GM18873 (cell line): Measurements from ENCODE around the gene KDM3A.

Experiments
- ATAC-seq: cut with Tn5 transposase; IDR thresholded peaks from one replicate; pipeline ENCODE4 v1.9.1; 2021; ENCODE audit warnings: mild to moderate bottlenecking, moderate library complexity, moderate number of reproducible peaks; ENCODE audit not compliant: unreplicated experiment, low FRiP score

Gene KDM3A

GRCh38 chr2:86513948-86514660 is 72.9 kb downstream of the KDM3A start:
- ATAC-seq: no peak

- ATAC-seq: no peak
Measured at GRCh38 chr2:86518481-86518880, 77.3 kb downstream of the KDM3A start.

DNA sequence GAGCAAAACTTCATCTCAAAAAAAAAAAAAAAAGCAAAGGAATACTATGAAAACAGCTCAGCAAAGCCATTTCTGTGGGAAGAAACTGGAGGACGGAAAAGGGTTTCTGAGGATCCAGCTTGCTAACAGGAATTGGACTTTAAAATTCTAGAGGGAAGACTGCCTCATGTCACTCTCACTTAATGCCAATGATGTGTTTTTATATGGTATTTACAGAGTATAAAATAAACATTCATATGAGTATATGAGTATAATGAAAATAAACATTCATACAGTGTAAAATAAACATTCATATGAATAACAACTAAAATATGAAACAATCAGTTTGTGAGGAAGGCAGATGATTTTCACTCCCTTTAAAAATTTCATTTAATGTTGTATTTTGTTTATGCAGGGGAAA is 78.2 kb downstream of the KDM3A start:
- no peak for ATAC-seq

GRCh38 chr2:86520153-86520552 is 79.0 kb downstream of the KDM3A start:
- no peak for ATAC-seq

GRCh38 chr2:86521922-86522321 is 80.8 kb downstream of the KDM3A start:
- no peak for ATAC-seq

DNA sequence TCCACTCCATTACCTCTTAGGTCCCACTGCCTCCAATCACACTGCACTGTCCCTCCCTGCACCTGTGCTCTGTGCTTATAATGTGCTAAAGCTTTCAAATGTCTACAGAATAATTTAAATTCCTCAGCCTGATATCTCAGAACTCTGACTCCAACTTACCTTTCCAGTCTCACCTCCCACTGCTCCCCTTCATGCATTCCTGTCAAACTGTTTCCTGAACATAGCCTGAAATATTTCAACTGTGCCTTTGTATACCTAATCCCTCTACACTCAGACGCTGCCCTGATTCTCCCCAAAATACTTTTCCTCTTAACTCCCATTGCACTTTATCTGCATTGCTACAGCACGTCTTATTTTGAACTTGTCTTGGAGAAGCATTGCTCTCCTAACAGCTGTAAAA is 81.5 kb downstream of the KDM3A start:
- no peak for ATAC-seq

DNA sequence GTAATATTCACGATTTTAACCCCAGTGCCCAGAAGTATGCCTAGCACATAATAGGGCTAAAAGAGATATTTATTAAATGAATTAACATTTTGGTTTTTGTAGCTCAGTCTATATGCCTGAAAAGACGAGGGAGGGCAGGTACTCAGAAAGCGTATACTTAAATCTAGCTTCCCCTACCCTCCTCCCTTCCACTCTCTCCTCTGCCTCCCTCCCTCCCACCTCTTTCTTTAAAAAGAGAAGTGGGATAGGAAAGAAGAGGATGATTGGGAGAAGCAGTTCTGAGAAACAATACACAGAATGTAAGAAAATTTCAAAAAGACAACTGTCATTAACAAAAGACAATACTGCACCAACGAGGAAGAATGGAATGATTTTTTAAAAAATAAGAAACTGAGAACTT is 82.3 kb downstream of the KDM3A start:
- ATAC-seq: no peak

- ATAC-seq: no peak
Measured at GRCh38 chr2:86525421-86526340, 84.5 kb downstream of the KDM3A start.

DNA sequence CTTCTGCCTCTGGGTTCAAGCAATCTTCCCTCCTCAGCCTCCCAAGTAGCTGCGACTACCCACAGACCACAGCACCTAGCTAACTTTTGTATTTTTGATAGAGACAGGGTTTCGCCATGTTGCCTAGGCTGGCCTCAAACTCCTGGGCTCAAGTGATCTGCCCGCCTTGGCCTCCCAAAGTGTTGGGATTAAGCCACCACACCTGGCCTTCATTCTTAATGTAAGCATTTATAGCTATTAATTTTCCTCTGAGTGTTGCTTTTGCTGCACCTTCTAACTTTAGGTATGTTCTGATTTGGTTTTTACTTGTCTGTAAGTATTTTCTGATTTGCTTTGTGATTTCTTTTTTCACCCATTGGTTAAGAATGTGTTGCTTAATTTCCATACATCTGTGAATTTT is 92.4 kb downstream of the KDM3A start:
- ATAC-seq: no peak

DNA sequence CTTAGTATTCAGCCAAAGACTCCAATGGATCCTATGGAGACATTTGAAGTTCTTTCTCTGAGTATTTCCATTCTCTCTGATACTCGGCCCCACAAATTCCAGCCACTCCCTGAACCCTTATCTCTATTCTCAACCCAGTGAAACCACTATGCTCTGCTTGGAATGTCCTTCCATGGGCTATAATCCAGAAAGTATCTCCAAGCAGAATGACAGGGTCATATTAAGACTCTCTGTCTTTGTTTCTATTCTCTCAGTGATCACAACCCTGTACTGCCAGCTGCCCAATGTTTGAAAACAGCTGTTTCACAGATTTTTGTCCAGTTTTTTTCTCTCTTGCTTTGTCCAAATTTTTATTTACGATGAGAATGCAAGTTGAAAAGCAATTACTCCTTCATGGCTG is 100.2 kb downstream of the KDM3A start:
- ATAC-seq: no peak
